CD1c-positive myeloid dendritic cell (primary cell): ENCODE results near the gene CDK17.
A peak's percentile ranks its signal among the peaks of the same experiment; 100 is the strongest.
"Not testable (repeated sequence)": the region's sequence is repeated elsewhere in the genome, so short reads cannot be mapped to it uniquely, and the experiment has no call there.

ENCODE experiments used
- DNase-seq: peaks from one replicate; pipeline ENCODE4 v3.0.0-alpha.2; 2016; ENCODE audit errors: extremely low spot score

The CDK17 gene

DNA sequence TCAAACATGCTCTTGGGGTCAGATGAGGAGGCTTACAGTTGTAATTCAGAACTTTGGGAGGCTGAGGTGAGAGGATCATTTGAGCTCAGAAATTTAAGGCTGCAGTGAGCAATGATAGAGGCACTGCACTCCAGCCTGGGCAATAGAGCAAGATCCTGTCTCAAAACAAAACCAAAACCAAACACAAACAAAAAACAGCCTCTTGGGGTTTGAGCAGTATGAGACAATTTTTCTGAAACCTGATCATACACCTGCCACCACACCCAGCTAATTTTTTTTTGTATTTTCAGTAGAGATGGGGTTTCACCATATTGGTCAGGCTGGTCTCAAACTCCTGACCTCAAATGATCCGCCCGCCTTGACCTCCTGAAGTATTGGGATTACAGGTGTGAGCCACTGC, 17.4 kb upstream of the CDK17 start:
- DNase-seq: not testable (repeated sequence)

DNA sequence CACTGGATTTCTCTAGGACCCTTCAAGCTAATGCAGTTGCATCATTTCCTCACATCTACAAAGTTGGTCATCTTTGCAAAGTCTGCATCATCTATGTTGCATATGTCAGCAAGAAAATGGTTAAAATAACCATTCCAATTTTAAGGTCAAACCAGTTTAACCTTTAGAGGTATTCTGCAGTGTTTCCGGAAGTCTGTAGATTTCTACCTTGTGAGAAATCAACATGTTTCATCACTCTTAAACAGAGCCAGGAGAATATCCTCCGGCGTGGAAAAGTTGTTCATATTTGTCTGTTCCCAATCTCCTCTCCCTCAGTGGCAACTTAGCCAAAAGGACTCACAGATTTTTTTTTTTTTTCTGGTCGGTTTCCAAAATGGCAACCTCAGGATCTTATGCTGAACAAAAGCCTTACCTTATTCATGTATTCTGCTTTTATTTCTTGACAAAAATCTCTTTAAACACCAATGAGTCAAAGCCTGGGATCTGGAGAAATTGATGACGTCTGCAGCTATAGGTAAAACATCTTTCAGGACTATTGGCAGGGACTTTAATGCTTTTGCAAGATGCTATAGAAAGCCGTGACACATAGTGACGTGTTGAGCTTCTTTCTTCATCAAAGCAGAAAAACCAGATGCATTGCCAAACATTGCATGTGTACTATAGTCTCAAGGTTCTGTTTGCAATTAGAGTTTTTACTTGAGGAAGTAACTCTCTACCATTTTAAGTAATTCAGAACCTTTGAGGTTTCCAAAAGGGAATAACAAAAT, 16.0 kb upstream of the CDK17 start:
- peak; percentile 74 for DNase-seq

DNA sequence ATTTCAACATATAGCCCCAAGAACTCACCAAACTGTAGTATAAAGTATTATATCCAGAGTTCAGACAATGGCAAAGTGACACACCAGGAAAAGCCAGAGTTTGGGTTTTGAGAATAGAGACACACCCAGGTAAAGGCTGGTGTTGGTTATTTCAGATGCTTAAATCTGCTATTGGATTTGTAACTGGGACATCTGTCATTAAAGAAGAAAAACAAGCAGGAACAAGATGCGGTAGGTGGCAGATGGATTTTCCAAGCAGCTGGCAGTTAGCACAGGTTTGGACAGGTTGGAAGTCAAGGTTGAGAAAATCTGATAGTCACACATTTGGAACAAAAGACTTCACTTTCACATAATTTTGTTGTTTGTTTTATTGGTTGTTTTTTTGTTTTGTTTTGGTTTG, 14.4 kb upstream of the CDK17 start:
- DNase-seq: no peak

DNA sequence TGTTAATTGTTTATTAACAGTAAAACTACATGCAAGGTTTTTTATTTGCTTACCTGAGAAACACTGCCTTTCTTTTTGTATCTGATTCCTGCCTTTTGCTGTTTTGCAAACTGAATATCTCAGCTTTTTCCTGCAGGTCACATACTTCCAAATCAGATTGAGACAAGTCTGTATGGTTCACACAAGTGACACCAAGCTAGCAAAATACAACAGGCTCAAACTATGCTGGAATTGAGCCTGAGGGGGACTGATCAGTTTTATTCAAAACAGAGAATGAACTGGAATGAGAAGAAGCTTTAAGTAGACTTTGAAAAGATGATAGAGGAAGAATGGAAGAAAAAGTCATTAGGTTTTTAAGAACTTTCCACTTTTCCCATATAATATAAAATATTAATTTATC, 12.2 kb upstream of the CDK17 start:
- DNase-seq: no peak

DNA sequence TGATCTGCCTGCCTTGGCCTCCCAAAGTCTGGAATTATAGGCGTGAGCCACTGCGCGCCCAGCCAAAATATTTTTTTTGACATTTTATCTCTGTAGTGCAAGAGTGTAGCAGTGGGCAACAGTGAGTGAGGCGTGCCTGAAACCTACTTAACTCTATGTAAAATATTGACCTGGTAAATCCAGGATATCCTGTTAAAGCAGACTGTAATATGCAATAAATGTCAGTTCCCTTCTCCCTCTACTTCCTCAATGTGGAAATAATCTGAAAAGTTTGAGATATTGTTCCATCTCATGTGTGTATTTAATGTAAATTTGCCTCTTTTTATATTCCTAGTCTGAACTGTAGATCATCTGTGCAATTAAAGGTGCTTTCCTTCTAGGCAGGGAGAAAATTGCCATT, 9.5 kb upstream of the CDK17 start:
- peak; percentile 57 for DNase-seq

DNA sequence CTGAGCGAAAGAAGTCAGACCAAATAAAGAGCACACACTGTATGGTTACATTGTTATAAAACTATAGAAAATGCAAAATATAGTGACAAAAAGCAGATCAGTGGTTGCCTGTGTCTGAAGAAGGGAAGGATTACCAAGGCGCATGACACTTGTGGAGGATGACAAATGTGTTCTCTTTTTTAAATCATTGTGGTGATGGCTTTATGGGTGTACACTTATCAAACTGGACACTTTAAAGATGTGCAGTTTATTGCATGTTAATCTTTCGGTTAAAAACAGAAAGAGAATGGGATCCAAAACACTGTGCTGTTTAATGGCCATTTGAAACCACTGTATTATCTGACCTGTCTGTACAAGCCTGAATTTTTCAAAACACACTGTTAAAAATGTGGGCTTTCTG, 8.8 kb upstream of the CDK17 start:
- no peak for DNase-seq

DNA sequence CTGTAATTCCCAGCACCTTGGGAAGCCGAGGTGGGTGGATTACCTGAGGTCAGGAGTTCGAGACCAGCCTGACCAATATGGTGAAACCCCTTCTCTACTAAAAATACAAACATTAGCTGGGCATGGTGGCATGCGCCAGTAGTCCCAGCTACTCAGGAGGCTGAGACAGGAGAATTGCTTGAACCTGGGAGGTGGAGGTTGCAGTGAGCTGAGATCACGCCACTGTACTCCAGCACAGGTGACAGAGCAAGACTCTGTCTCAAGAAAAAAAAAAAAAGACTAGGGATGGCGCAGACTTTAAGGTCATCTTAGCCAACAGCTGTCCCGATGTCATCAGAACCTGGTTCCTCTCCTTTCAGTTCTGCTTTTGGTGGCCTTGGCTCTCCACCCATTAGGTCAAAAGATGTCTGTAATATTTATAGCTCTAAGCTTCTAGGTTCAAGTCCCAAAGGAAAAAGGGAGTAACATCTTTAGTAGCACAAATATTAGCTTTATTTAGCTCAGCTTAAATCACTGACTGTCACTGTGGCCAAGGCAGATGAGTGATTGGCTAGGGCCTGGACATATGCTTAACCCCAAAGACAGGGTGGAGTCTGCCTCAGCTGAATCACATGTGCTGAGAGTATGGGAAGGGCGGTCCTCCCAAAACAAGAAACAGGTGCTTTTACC, 7.3 kb upstream of the CDK17 start:
- peak; percentile 89 for DNase-seq

DNA sequence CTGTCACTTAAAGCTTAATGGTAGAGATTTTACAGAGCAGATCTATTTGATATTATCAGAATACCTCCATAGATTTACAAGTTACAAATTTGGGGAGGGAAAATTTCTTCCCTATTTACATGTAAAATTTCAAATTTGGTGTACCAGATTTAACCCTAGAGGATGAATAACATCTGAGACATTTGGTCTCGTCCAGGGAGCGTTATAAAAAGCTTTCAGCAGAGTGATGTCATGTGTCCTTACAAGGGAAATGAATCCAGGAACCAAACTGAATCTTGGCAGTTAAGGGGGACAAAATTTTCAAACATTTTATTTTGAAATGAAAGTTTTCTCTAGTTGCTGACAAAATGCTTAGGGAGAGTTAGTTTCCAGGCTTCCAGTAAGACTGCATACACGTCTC, 4.5 kb upstream of the CDK17 start:
- no peak for DNase-seq

DNA sequence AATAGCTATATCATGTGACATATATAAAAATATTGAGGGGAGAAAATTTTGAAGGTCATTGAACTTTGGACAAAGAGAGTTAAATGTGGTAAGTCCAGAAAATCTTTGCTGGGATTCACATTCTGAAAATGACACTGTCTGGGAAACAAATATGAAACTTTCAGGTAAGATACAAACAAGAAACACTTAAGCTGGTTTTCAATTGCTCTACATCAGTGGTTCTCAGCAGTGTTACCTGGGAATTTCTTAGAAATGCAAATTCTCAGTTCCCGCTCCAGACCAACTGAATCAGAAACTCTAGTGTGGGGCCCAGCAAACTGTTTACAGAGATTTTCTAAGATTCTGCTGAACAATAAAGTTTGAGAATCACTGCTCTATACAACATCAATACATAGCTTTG, 3.6 kb upstream of the CDK17 start:
- no peak for DNase-seq

DNA sequence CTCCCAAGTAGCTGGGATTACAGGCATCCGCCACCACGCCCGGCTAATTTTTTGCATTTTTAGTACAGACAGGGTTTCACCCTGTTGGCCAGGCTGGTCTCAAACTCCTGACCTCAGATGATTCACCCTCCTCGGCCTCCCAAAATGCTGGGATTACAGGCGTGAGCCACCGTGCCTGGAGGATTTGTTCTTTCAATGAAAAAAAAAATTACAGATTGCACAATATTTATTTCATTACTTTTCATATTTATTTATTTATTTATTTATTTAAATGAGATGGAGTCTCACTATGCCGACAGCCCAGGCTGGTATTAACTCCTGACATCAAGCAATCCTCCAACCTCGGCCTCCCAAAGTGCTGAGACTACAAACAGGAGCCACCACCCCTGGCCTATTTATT, 2.3 kb upstream of the CDK17 start:
- DNase-seq: not testable (repeated sequence)

DNA sequence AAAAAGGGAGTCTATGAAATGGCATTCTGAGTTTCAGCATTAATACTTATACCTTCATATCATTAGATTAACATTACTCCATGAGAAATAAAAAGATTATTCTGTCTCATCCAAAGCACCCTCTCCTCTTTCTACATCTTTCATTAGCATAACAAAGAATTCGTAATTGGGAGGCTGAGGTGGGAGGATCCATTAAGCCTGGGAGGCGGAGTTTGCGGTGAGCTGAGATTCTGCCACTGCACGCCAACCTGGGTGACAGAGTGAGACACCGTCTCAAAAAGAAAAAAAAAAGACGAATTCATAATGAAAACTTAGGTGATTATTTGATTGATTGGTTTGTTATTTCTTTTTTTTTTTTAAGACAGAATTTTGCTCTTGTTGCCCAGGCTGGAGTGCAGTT, 1.8 kb upstream of the CDK17 start:
- DNase-seq: no peak

DNA sequence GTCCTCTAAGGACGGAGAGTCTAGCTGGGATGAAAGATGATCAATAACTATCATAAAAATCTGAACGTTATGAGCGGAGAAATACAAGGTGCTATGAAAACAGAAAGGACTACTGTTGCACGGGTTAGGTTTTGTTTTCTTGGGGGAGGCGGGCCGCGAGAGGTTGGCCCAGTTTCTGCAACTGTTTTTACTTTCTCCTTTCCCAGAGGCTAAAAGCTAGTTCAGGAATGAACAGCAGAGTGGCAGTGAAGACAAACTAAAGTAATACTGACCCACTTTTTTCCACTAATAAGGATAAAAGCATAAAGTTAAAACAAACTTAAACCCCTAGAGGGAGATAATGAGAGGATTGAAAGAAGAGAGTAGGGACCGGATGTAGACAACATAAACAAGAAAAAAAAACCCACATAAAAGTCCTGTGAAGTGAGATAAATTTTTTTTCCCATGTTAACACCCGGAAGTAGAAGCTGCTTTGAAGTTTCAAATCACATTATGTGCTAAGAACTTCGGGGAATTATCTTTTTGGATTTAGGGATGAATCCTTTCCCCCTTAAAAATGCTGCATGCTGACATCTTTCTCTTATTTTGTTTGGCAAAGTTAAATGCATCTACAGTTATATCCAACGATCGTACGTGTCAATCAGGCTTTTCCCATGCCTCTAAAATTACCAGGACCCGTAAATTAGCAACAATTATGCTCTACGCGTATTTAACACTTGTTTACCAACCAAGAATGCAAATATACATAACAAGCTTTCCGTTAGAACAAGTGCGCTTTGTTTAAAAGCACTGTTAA, 1.0 kb upstream of the CDK17 start:
- DNase-seq: peak; percentile 69

DNA sequence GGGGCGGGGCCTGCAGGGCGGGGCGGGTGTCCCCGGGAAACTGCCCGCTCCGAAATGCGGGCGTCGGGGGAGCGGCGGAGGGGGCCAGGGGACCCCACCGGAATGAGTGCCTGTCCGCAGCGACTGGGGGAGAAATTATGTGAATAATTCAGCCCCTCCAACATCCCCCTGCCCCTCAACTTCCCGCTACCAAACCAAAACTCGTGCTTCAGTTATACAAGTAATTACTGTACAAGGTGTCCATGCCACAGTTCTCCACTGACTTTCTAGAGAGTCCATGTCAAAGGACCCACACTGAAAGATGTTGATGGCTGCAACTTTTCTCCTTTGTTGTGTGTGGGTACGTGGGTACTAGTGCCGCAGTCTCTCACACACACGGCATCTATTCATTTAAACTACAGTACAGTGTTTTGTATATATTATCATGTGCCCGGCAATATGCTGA, 414 bp upstream of the CDK17 start:
- no peak for DNase-seq

DNA sequence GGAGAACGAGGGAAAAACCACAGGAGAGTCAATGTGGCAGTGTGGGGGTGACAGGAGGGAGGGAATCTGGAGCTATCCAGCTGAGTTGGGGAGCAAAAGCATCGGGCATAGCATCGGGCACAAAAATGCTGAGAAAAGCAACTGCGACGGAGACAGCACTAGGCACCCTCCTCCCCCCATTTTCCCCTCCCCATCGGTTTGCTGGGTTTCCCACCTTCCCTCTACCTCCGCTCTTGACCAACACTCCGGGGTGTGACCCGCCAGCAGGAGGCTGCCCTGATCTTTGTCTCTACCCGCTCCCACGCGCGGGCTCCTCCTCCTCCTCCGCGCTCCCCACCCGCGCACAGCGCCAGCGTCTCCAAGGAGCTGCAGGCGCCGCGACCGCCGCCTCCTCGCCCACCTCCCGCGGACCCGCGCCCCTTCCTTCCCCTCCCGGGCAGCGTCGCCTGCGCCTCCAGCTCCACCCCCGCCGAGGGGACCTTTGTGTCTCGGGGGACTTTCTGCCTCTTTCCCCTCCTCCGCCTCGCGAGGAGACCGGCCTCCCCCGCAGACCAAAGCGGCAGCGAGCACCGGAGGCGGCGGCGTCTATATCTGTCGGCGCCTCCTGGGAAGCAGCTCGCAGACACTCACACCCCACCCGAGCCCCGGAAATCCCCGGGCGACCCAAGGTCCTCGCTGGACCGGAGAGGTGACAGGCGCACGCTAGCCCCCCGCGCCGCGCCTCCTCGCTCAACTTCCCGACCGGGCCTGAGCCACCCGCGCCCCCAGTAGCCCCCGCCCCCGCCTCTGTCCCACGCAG, 920 bp downstream of the CDK17 start:
- peak; percentile 72 for DNase-seq

DNA sequence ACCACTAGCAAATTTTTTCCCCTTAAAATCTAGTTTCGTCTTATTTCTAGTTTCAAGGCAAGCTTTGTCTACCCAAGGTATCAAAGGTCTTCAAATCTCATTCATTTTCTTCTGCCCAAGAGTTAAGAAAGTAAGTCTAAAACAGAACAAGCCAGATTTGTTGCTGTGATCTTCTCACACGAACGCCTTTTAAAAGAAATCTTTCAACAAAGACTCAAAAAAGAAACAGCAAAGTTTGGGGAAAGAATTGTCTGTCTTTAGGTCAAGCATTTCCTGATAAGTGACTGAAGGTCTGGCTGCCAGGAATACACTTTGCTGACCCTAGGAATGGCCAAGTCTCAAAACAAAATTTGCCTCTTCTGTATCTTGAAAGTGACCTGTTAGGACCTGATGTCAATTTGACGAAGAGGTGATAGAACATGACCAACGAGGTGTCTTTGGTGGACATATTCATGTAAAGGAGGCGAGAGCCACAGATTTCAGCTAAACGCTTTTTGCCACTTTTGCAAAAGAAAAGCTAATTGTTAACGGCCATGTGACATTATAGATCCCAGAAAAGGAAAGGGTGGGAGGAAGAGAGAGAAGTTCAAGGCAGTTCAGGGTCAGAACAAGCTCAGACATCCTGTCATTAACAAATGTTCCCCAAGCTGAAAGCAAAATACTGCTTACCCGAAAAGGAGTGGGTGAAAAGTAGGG, 1.7 kb downstream of the CDK17 start:
- DNase-seq: peak; percentile 70

DNA sequence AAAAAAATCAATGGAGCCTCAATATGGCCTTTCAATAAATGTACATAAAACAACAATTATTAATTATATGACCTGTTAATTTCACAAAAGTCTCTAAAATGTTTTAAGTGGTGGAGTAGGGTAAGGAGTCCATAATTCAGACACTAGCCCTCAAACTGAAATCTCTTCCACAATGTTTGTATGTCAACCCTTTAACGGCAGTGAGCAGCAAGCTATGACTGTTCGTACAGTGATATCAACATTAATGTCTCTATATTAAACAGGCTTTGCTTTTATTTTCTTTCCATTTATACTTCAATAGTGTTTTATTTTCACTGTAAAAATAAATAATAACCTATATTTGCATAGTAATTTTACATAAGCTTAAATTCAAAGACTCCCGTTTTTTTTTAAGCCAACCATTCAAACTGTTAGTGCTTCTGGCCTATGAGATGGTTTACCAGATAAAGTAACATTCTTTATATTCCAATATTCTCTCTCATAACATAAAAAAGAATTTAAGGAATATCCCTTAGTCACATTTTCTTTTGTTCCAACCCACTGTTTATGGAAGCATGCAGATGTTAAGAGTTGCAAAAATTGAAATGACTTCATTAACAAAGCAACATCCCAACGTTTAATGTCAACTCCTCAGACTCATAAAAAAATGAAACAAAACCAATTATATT, 2.3 kb downstream of the CDK17 start:
- DNase-seq: no peak

DNA sequence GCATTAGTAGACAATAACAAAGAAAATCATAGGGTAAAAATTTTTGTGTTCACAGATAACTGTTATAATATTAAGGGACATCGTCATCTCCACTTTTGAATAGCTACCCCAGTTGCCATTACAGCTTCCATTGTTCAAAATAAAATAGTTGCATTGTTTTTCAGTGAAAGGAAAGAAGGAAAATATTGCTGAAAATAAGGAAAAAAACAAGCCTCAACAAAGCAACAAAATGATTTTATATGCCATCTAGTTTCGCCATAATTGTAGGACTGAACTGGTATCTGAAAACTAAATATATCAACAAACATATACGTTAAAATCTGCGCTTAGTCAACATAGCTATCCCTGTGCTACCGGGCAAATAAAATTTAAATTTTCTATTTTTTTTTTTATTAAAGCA, 3.3 kb downstream of the CDK17 start:
- no peak for DNase-seq

DNA sequence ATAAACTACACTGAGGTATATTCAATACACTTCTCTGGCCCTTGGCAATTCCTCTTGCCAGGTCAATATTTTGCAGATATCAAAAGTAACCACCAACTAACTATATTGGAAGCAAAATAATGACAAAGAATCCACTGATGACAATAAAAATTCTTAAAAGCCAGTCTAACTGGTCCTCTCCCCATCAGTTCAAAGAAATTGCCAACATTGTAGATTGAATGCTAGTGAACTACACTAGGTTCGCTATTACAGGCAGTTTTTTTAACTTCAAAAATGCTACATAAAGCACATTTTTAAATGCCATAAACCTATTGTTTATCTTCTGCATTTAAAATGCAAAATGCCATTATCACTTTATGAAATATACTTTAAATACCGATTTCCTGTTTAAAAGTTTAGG, 4.0 kb downstream of the CDK17 start:
- DNase-seq: no peak

DNA sequence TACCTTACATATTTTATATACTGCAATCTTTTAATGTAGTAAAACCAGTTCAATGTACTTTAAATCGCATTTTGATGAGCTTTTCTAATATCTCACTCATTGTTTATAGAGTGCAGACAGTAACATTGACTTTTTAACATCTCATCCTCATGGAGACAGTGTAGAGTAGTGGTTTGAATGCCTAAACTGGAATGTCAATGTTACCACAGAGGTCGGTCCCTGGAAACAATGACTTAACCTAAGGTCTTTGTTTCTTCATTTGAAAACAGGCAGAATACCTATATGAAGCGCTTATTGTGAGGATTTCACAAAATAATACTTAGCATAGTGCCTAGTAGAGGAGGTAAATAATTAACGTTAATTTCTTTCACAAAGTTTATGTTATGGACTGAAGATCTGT, 5.0 kb downstream of the CDK17 start:
- no peak for DNase-seq

DNA sequence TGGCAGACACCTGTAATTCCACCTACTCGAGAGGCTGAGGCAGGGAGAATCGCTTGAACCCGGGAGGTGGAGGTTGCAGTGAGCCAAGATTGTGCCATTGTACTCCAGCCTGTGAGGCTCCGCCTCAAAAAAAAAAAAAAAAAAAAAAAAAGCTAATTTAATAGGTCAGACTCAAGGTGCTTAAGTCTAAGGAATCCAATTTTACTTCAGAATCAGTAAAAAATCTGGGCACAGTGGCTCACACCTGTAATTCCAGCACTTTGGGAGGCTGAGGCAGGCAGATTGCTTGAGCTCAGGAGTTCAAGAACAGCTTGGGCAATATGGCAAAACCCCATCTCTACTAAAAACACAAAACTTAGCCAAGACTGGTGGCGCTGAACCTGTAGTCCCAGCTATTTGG, 7.0 kb downstream of the CDK17 start:
- not testable (repeated sequence) for DNase-seq

DNA sequence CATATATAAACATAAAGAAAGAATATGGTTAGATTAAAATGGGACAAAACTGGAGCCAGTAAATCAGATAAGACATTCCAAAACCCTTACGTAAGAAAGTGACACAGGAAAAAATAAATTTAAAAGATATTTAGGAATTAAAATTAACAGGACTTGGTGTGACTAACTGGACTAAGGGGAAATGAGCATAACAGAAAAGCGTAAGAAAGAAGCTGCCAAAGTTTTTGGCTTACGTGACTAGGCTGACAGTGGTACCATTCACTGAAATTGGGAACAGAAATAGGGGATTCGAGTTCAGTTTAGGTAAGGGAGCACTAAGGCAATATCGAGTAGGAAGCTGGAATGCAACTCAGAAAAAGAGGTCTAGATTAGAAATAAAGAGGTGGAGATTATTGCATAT, 7.8 kb downstream of the CDK17 start:
- DNase-seq: no peak
